ENCODE data around the gene GRK5. TPM values are rescaled to one million over a fixed set of nuclear protein-coding genes. Genes with fewer than 3 reads are reported as not detected.
A peak's percentile ranks its signal among the peaks of the same experiment; 100 is the strongest.

GRK5 gene
- total RNA-seq, 3 donors from 2014 or later (not counting 1 experiment from before 2014, with no cell fraction given): 37.6 to 54.3 (median 47.9) TPM

- peaks cover 37 to 38% of the 10 kb centered on the region in 2 donors for H3K4me1 Mint-ChIP-seq
- WGBS (ENCODE audit: insufficient coverage): 96% methylated on average over 1 of the region's 1 CpG
- H3K27ac ChIP-seq (ENCODE audit: low read length): no peak overlapping the region
Observed at GRCh38 chr10:119243967-119244366, 36.6 kb downstream of the GRK5 start.

GRCh38 chr10:119245272-119245671, 37.9 kb downstream of the GRK5 start:
- intact Hi-C loops (cut with micrococcal nuclease): no loop called here
- no peak for TF ChIP-seq CTCF (IDR thresholded peaks at IDR 0.05)

More at GRCh38 chr10:119243967-119244366, 36.6 kb downstream of the GRK5 start:
- DNase-seq (no peak), ATAC-seq (no peak)
- Mint-ChIP-seq H3K4me3 (no peak overlapping the region), H3K27me3 (ENCODE audit: low read depth in 2 of 2) (no peaks in the 10 kb centered on the region), H3K9me3 (no peaks in the 10 kb centered on the region), H3K36me3 (no peaks in the 10 kb centered on the region), H3K27ac (peak overlapping the region; percentile 21 to 48)
- H3K9me3 ChIP-seq (ENCODE audit: control insufficient read depth, insufficient read depth, low read length): no peaks in the 10 kb centered on the region
- H3K4me1 ChIP-seq (ENCODE audit: control insufficient read depth, insufficient read depth, low read length): no peaks in the 10 kb centered on the region
- H3K4me3 ChIP-seq (ENCODE audit: low read length): no peak overlapping the region
- intact Hi-C loops (cut with micrococcal nuclease): no loop called here
- no peaks in the 10 kb centered on the region for H3K27me3 ChIP-seq (ENCODE audit: control insufficient read depth, insufficient read depth, low read length)
- no peak for TF ChIP-seq CTCF (IDR thresholded peaks at IDR 0.05)
- H3K36me3 ChIP-seq (ENCODE audit: control insufficient read depth, insufficient read depth, low read length): no peaks in the 10 kb centered on the region

DNA sequence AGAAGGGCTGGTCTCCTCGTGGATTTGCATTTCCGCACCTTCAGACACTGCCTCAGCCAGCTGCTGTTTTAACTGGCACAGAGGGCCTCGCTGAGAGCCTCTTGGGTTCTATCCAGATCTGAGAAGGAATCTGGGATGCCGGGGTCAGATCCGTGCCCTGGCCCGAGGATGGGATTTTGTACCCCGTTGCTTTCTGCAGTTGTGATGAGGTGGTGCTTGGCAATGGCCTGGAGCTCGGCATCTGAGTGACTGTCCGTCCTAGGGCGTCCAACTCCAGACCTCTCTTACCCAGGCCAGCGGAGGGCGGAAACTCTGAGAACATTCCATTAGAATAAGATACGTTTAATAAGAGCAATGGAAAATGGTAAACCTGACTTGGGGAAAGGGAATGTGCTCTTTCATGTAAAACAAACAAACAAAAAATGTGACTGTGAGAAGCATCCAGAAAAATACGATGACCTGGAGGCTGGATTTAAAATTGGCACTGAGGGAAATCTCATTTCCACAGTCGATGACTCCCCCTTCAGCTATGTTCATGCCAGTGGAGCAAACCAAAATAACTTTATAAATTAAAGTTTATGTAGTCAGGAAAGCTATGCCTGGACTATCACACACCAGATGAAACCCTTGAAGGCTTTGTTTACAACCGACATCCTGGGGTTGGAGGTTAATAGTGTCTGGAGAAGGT, 39.6 kb downstream of the GRK5 start:
- ATAC-seq (no peak), DNase-seq (no peak)
- H3K27me3 ChIP-seq (ENCODE audit: control insufficient read depth, insufficient read depth, low read length): no peaks in the 10 kb centered on the region
- H3K27me3 Mint-ChIP-seq (ENCODE audit: low read depth in 2 of 2): no peaks in the 10 kb centered on the region
- no peaks in the 10 kb centered on the region for H3K4me1 ChIP-seq (ENCODE audit: control insufficient read depth, insufficient read depth, low read length)
- no peak overlapping the region for H3K4me3 Mint-ChIP-seq
- no peaks in the 10 kb centered on the region for H3K36me3 Mint-ChIP-seq
- 97% methylated on average over 12 of the region's 16 CpGs for WGBS (ENCODE audit: insufficient coverage)
- H3K4me3 ChIP-seq (ENCODE audit: low read length): no peak overlapping the region
- peaks cover 27 to 30% of the 10 kb centered on the region in 2 donors for H3K4me1 Mint-ChIP-seq
- no peaks in the 10 kb centered on the region for H3K9me3 ChIP-seq (ENCODE audit: control insufficient read depth, insufficient read depth, low read length)
- no peaks in the 10 kb centered on the region for H3K36me3 ChIP-seq (ENCODE audit: control insufficient read depth, insufficient read depth, low read length)
- no peak for TF ChIP-seq CTCF (IDR thresholded peaks at IDR 0.05)
- H3K27ac Mint-ChIP-seq: no peak overlapping the region
- intact Hi-C loops (cut with micrococcal nuclease): no loop called here
- H3K27ac ChIP-seq (ENCODE audit: low read length): no peak overlapping the region
- H3K9me3 Mint-ChIP-seq: no peaks in the 10 kb centered on the region

More at GRCh38 chr10:119245272-119245671, 37.9 kb downstream of the GRK5 start:
- DNase-seq (no peak), ATAC-seq (no peak)
- Mint-ChIP-seq H3K27ac (no peak overlapping the region), H3K9me3 (no peaks in the 10 kb centered on the region), H3K36me3 (no peaks in the 10 kb centered on the region), H3K4me3 (no peak overlapping the region), H3K27me3 (ENCODE audit: low read depth in 2 of 2) (no peaks in the 10 kb centered on the region), H3K4me1 (peaks cover 37 to 38% of the 10 kb centered on the region in 2 donors)
- Histone ChIP-seq H3K4me3 (ENCODE audit: low read length) (no peak overlapping the region), H3K27ac (ENCODE audit: low read length) (no peak overlapping the region), H3K27me3 (ENCODE audit: control insufficient read depth, insufficient read depth, low read length) (no peaks in the 10 kb centered on the region), H3K36me3 (ENCODE audit: control insufficient read depth, insufficient read depth, low read length) (no peaks in the 10 kb centered on the region), H3K4me1 (ENCODE audit: control insufficient read depth, insufficient read depth, low read length) (no peaks in the 10 kb centered on the region), H3K9me3 (ENCODE audit: control insufficient read depth, insufficient read depth, low read length) (no peaks in the 10 kb centered on the region)
- WGBS (ENCODE audit: insufficient coverage): 80% methylated on average over 4 of the region's 5 CpGs

DNA sequence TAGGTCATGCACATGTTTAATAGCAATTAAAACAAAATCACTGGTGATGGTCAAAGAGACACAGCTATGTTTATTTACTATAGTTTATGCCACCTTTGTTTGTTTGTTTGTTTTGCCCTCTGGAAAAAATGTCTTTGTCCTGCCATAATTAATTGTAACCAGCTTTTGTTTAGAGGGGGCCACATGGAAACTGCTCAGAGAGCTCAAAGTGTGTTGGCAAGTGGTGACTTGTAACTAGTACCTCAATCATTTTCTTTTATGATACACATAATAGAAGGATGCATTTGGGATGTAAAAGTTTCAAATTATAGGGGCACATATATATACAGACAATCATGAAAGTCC, 40.2 kb downstream of the GRK5 start:
- no peak for ATAC-seq
- intact Hi-C loops (cut with micrococcal nuclease): no loop called here
- no peak overlapping the region for H3K4me3 Mint-ChIP-seq

More for the DNA sequence above, 40.2 kb downstream of the GRK5 start:
- H3K4me3 ChIP-seq (ENCODE audit: low read length): no peak overlapping the region
- Mint-ChIP-seq H3K27me3 (ENCODE audit: low read depth in 2 of 2) (no peaks in the 10 kb centered on the region), H3K4me1 (peaks cover 22 to 27% of the 10 kb centered on the region in 2 donors), H3K27ac (no peak overlapping the region), H3K9me3 (no peaks in the 10 kb centered on the region), H3K36me3 (no peaks in the 10 kb centered on the region)
- H3K27me3 ChIP-seq (ENCODE audit: control insufficient read depth, insufficient read depth, low read length): no peaks in the 10 kb centered on the region
- H3K36me3 ChIP-seq (ENCODE audit: control insufficient read depth, insufficient read depth, low read length): no peaks in the 10 kb centered on the region
- H3K9me3 ChIP-seq (ENCODE audit: control insufficient read depth, insufficient read depth, low read length): no peaks in the 10 kb centered on the region
- no peaks in the 10 kb centered on the region for H3K4me1 ChIP-seq (ENCODE audit: control insufficient read depth, insufficient read depth, low read length)
- TF ChIP-seq CTCF (IDR thresholded peaks at IDR 0.05): no peak
- no peak for DNase-seq
- no peak overlapping the region for H3K27ac ChIP-seq (ENCODE audit: low read length)

Data from natural killer cell (primary cell).